B cell (primary cell): ENCODE measurements around the gene MPPED2. TPM values are rescaled to one million over a fixed set of nuclear protein-coding genes. Genes with fewer than 3 reads are reported as not detected.

Experiments used
- ATAC-seq: fragments of 200-7000 bp; cut with Tn5 transposase; one replicate; pipeline ENCODE4 v1.10.0; 2021; ENCODE audit warnings: low read depth, mild to moderate bottlenecking, moderate number of reproducible peaks, moderate library complexity
- CTCF ChIA-PET: fragments of 350-600 bp; sonication (Branson Sonifier 250); formaldehyde crosslinking; loops from one replicate; lab custom pipeline; 2021; ENCODE audit warnings: antibody characterized with exemption, inconsistent platforms; lab: Charles Lee
- POLR2A ChIA-PET: fragments of 350-600 bp; sonication (Branson Sonifier 250); formaldehyde crosslinking; loops from one replicate; lab custom pipeline; 2021; ENCODE audit warnings: antibody characterized with exemption; lab: Charles Lee
- DNase-seq: peaks from one replicate; pipeline ENCODE4 v3.0.0; 2013
- H2AFZ ChIP-seq: 2 replicates; pipeline ENCODE4 v1.6.1; 2012; ENCODE audit warnings: mild to moderate bottlenecking, low read depth, low read length; ENCODE audit not compliant: insufficient read depth, poor library complexity, severe bottlenecking
- H3K27ac ChIP-seq, 2 donors: 1 replicate in 1 of 2; 2 replicates in 1 of 2; pipeline ENCODE4 v1.5.1; 2012 to 2013; ENCODE audit warnings: low read length in 2 of 2, mild to moderate bottlenecking in 2 of 2, moderate library complexity in 1 of 2
- H3K27me3 ChIP-seq, 4 experiments: fragments of 200-600 bp in 1 of 4; sonication (generic) in 1 of 4; replicated peaks in 1 of 4; 1 replicate in 2 of 4; 2 replicates in 2 of 4; pipeline versions ENCODE4 v1.6.1 to v1.7.0; 2013 to 2016; ENCODE audit warnings: low read length in 3 of 4, mild to moderate bottlenecking in 2 of 4, mixed read lengths in 1 of 4, moderate library complexity in 1 of 4; ENCODE audit not compliant: insufficient read depth in 4 of 4, control insufficient read depth in 3 of 4; ENCODE audit errors: control extremely low read depth in 1 of 4
- H3K36me3 ChIP-seq, 2 experiments: replicated peaks in 1 of 2; 1 replicate in 1 of 2; 2 replicates in 1 of 2; pipeline versions ENCODE4 v1.6.1 to v1.7.1; 2013; ENCODE audit warnings: low read length in 1 of 2; ENCODE audit not compliant: insufficient read depth in 2 of 2, control insufficient read depth in 1 of 2; ENCODE audit errors: control extremely low read depth in 1 of 2, extremely low read depth in 1 of 2
- H3K4me1 ChIP-seq, 2 donors: fragments of 200-600 bp in 1 of 2; sonication (generic) in 1 of 2; 1 replicate in 1 of 2; 2 replicates in 1 of 2; pipeline versions ENCODE4 v1.5.1 to v1.6.1; 2013 to 2017; ENCODE audit warnings: low read length in 2 of 2; ENCODE audit not compliant: control insufficient read depth in 2 of 2, insufficient read depth in 2 of 2
- H3K4me2 ChIP-seq: replicated peaks from 2 replicates; pipeline ENCODE3; 2012; ENCODE audit warnings: mild to moderate bottlenecking, low read depth, low read length; ENCODE audit not compliant: poor library complexity, severe bottlenecking
- H3K4me3 ChIP-seq, 5 experiments: fragments of 200-600 bp in 1 of 5; sonication (generic) in 1 of 5; 1 replicate in 3 of 5; 2 replicates in 2 of 5; pipeline versions ENCODE4 v1.5.1 to v1.7.0; 2011 to 2016; ENCODE audit warnings: low read length in 4 of 5, mild to moderate bottlenecking in 4 of 5, low read depth in 2 of 5, control low read depth in 1 of 5, moderate library complexity in 1 of 5; ENCODE audit not compliant: insufficient read depth in 1 of 5; ENCODE audit errors: control extremely low read depth in 1 of 5, extremely low read depth in 1 of 5
- H3K79me2 ChIP-seq: fragments of 200-600 bp; sonication (generic); one replicate; pipeline ENCODE4 v1.6.0; 2016; ENCODE audit warnings: low read length; ENCODE audit not compliant: control insufficient read depth, insufficient read depth
- H3K9ac ChIP-seq: fragments of 200-600 bp; sonication (generic); 2 replicates; pipeline ENCODE4 v1.6.1; 2017; ENCODE audit warnings: mild to moderate bottlenecking, low read length, moderate library complexity
- H3K9me3 ChIP-seq, 3 donors: one replicate each; pipeline versions ENCODE4 v1.6.1 to v1.7.1; 2013; ENCODE audit warnings: low read length in 2 of 3; ENCODE audit not compliant: control insufficient read depth in 2 of 3, insufficient read depth in 1 of 3; ENCODE audit errors: control extremely low read depth in 1 of 3
- H4K20me1 ChIP-seq: 2 replicates; pipeline ENCODE4 v1.6.0; 2012; ENCODE audit warnings: mild to moderate bottlenecking, low read length; ENCODE audit not compliant: insufficient read depth, control insufficient read depth, poor library complexity, severe bottlenecking
- H3K27ac Mint-ChIP-seq: one replicate; pipeline ENCODE4 v1.8.0; 2021; ENCODE audit warnings: mixed read lengths
- H3K27me3 Mint-ChIP-seq: one replicate; pipeline ENCODE4 v1.8.0; 2021; ENCODE audit warnings: mixed read lengths
- H3K4me1 Mint-ChIP-seq: one replicate; pipeline ENCODE4 v1.8.0; 2021; ENCODE audit warnings: mixed read lengths
- H3K4me3 Mint-ChIP-seq: one replicate; pipeline ENCODE4 v1.8.0; 2021; ENCODE audit warnings: mixed read lengths
- H3K9me3 Mint-ChIP-seq: one replicate; pipeline ENCODE4 v1.8.0; 2022; ENCODE audit warnings: mixed read lengths; ENCODE audit not compliant: insufficient read depth
- EZH2 ChIP-seq: IDR thresholded peaks from 2 replicates; pipeline ENCODE4 v1.6.1; 2012; ENCODE audit warnings: borderline replicate concordance, low read depth, mild to moderate bottlenecking, moderate library complexity, low read length; ENCODE audit not compliant: insufficient read depth, poor library complexity, severe bottlenecking
- WGBS: methylation state at CpG from one replicate; pipeline ENCODE4 v1.1.5; 2013; ENCODE audit warnings: missing lambda C conversion rate; ENCODE audit not compliant: insufficient coverage; 5-methylcytosine and 5-hydroxymethylcytosine counted together
- intact Hi-C: fragments of 100-400 bp; cut with micrococcal nuclease; formaldehyde crosslinking; loops from one replicate; pipeline ENCODE4 v1.10.0; 2022
- polyA plus RNA-seq: library from polyadenylated mRNA; depleted of rRNA; stranded (reverse); fragments of >200 nt; gene quantifications from 2 replicates; pipeline ENCODE4 v1.2.3, GENCODE V29; 2012
- total RNA-seq, 2 donors: library from RNA; stranded (reverse); fragments of 120-200 nt in 1 of 2; gene quantifications; 1 replicate in 1 of 2; 2 replicates in 1 of 2; pipeline versions ENCODE4 v1.2.3 to v1.2.4, GENCODE V29; 2013 to 2022
- TF ChIP-seq, protein P1 (sequence below): fragments of 200-600 bp; IDR thresholded peaks from one replicate; pipeline ENCODE4 v1.8.0; 2022; ENCODE audit warnings: antibody characterized with exemption, mild to moderate bottlenecking

MPPED2 gene
- total and polyA plus RNA-seq, 2 donors (not counting 1 experiment from before 2014, with no cell fraction given), result 0.70 to 1.1 TPM

DNA sequence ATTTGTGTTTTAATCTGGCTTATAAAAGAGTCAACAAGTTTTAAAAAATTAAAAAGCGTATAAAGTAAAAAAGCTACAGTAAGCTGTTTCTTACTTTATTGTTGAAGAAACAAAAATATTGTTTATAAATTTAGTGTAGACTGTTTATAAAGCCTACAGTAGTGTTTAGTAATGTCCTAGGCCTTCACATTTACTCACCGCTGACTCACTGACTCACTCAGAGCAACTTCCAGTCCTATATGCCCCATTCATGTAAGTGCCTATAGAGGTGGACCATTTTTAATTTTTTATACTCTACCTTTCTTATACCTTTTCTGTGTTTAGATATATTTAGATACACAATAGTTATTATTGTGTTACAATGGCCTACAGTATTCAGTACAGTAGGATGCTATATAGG lies 12.2 kb downstream of the MPPED2 start:
- Histone ChIP-seq H3K27me3 (no peaks in the 10 kb centered on the region), H3K9me3 (peaks cover 0 to 1% (median 0%) of the 10 kb centered on the region in 3 donors), H3K4me1 (no peaks in the 10 kb centered on the region), H3K4me2 (no peak overlapping the region), H3K4me3 (no peak overlapping the region), H3K36me3 (no peaks in the 10 kb centered on the region), H2AFZ (no peak overlapping the region), H4K20me1 (no peaks in the 10 kb centered on the region), H3K9ac (no peak overlapping the region), H3K79me2 (no peaks in the 10 kb centered on the region), H3K27ac (no peak overlapping the region)
- no peak for DNase-seq
- Mint-ChIP-seq H3K4me1 (no peaks in the 10 kb centered on the region), H3K9me3 (no peaks in the 10 kb centered on the region), H3K27me3 (no peaks in the 10 kb centered on the region), H3K27ac (no peak overlapping the region), H3K4me3 (no peak overlapping the region)
- CTCF ChIA-PET, result interaction anchor here (1.1 kb wide), 1 partner anchor 10 kb away, joined by 3 read pairs; no protein-coding TSS in a partner anchor
- no peak for ATAC-seq
- POLR2A ChIA-PET, result no interaction called here
- TF ChIP-seq EZH2, result no peak
- intact Hi-C loops, result no loop called here
- WGBS, result no CpG with 5 or more reads among the region's 2 CpGs

DNA sequence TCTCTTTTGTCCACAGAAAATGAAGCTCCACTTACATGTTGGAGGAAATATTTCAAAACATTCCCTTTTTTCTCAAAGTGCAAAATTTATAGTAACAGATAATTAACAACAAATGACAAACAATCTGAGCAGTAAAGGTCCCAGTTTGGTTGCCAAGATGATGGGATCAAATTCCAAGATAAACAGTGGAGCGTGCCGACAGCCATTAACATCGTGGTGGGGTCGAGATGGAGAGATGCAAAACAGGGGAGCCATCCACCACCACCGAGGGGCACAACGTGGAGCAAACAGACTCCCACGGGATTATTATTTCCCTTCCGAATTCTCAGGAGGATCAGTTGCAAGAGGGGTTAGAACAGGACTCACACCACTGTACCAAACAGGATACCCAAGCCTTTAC lies 17.2 kb downstream of the MPPED2 start:
- ChIA-PET CTCF (no interaction called here), POLR2A (no interaction called here)
- Histone ChIP-seq H3K4me3 (no peak overlapping the region), H3K79me2 (no peaks in the 10 kb centered on the region), H3K9ac (no peak overlapping the region), H3K9me3 (no peaks in the 10 kb centered on the region), H3K27ac (no peak overlapping the region), H4K20me1 (no peaks in the 10 kb centered on the region), H3K27me3 (no peaks in the 10 kb centered on the region), H2AFZ (no peak overlapping the region), H3K4me2 (no peak overlapping the region), H3K4me1 (no peaks in the 10 kb centered on the region), H3K36me3 (no peaks in the 10 kb centered on the region)
- intact Hi-C loops, result no loop called here
- H3K27me3 Mint-ChIP-seq, result peaks cover 4% of the 10 kb centered on the region
- 91% methylated on average over 6 of the region's 8 CpGs for WGBS
- no peaks in the 10 kb centered on the region for H3K4me1 Mint-ChIP-seq
- no peak overlapping the region for H3K27ac Mint-ChIP-seq
- ATAC-seq (no peak), DNase-seq (no peak)
- H3K9me3 Mint-ChIP-seq, result no peaks in the 10 kb centered on the region
- TF ChIP-seq, protein P1, sequence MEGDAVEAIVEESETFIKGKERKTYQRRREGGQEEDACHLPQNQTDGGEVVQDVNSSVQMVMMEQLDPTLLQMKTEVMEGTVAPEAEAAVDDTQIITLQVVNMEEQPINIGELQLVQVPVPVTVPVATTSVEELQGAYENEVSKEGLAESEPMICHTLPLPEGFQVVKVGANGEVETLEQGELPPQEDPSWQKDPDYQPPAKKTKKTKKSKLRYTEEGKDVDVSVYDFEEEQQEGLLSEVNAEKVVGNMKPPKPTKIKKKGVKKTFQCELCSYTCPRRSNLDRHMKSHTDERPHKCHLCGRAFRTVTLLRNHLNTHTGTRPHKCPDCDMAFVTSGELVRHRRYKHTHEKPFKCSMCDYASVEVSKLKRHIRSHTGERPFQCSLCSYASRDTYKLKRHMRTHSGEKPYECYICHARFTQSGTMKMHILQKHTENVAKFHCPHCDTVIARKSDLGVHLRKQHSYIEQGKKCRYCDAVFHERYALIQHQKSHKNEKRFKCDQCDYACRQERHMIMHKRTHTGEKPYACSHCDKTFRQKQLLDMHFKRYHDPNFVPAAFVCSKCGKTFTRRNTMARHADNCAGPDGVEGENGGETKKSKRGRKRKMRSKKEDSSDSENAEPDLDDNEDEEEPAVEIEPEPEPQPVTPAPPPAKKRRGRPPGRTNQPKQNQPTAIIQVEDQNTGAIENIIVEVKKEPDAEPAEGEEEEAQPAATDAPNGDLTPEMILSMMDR, result no peak
- no peak for TF ChIP-seq EZH2
- no peak overlapping the region for H3K4me3 Mint-ChIP-seq
